Hematopoietic multipotent progenitor cell (in vitro differentiated cells): ENCODE results near the gene GAN. TPM values are rescaled to one million over a fixed set of nuclear protein-coding genes. Genes with fewer than 3 reads are reported as not detected.

ENCODE experiments used
- DNase-seq, 3 donors: peaks; one replicate each; pipeline ENCODE4 v3.0.0-alpha.2; 2011 to 2015; ENCODE audit warnings: low read depth in 2 of 3, low spot score in 2 of 3
- total RNA-seq: library from RNA; depleted of rRNA; stranded (reverse); fragments of >200 nt; gene quantifications from one replicate; pipeline ENCODE4 v1.2.3, GENCODE V29; 2012

Gene GAN
- total RNA-seq, 1 donor = 4.0 TPM

- no peak for DNase-seq
Observed at GRCh38 chr16:81349608-81350305, 35.0 kb downstream of the GAN start.

- peak in 1 of 3 donors; percentile 3 for DNase-seq
Observed at GRCh38 chr16:81350306-81350615, 35.5 kb downstream of the GAN start.

- no peak for DNase-seq
Observed at GRCh38 chr16:81353895-81354294, 39.1 kb downstream of the GAN start.

- no peak for DNase-seq
Observed at GRCh38 chr16:81357711-81358260, 43.0 kb downstream of the GAN start.

- DNase-seq = no peak
Observed at GRCh38 chr16:81358860-81359259, 44.1 kb downstream of the GAN start.

- DNase-seq = no peak
Observed at GRCh38 chr16:81360135-81360534, 45.4 kb downstream of the GAN start.

- DNase-seq = no peak
Observed at GRCh38 chr16:81365731-81366130, 51.0 kb downstream of the GAN start.

GRCh38 chr16:81366316-81366932 is 51.7 kb downstream of the GAN start:
- DNase-seq = peak; percentile 24 to 77 (median 38)

- no peak for DNase-seq
Observed at GRCh38 chr16:81367821-81368220, 53.1 kb downstream of the GAN start.

- DNase-seq = no peak
Observed at GRCh38 chr16:81369888-81370504, 55.2 kb downstream of the GAN start.

- no peak for DNase-seq
Observed at GRCh38 chr16:81371106-81371505, 56.3 kb downstream of the GAN start.

GRCh38 chr16:81374550-81374949 is 59.8 kb downstream of the GAN start:
- DNase-seq = no peak

- peak in 2 of 3 donors; percentile 42 to 47 for DNase-seq
Observed at GRCh38 chr16:81376880-81377279, 62.1 kb downstream of the GAN start.

GRCh38 chr16:81378049-81378448 is 63.3 kb downstream of the GAN start:
- no peak for DNase-seq

- DNase-seq = no peak
Observed at GRCh38 chr16:81380932-81381331, 66.2 kb downstream of the GAN start.

- no peak for DNase-seq
Observed at GRCh38 chr16:81384006-81384405, 69.2 kb downstream of the GAN start.

GRCh38 chr16:81385031-81385756 is 70.4 kb downstream of the GAN start:
- DNase-seq = no peak

- DNase-seq = no peak
Observed at GRCh38 chr16:81388357-81388756, 73.6 kb downstream of the GAN start.

- DNase-seq = no peak
Observed at GRCh38 chr16:81390840-81391239, 76.1 kb downstream of the GAN start.

- no peak for DNase-seq
Observed at GRCh38 chr16:81392011-81392410, 77.2 kb downstream of the GAN start.

- no peak for DNase-seq
Observed at GRCh38 chr16:81394416-81394815, 79.7 kb downstream of the GAN start.
